Left ventricle myocardium inferior (tissue), 1 donor: ENCODE data around the gene PAPSS2. TPM values are rescaled to one million over a fixed set of nuclear protein-coding genes. Genes with fewer than 3 reads are reported as not detected.

Source experiments
- DNase-seq: peaks from one replicate; pipeline ENCODE4 v3.0.0-alpha.2; 2020
- H3K27ac ChIP-seq: fragments of 200-600 bp; replicated peaks from 2 replicates; pipeline ENCODE4 v1.8.0; 2021
- H3K27me3 ChIP-seq: fragments of 200-600 bp; 2 replicates; pipeline ENCODE4 v1.8.0; 2021; ENCODE audit warnings: low read depth
- H3K36me3 ChIP-seq: fragments of 200-600 bp; 2 replicates; pipeline ENCODE4 v1.8.0; 2021
- H3K4me1 ChIP-seq: fragments of 200-600 bp; 2 replicates; pipeline ENCODE4 v1.8.0; 2021
- H3K4me3 ChIP-seq: fragments of 200-600 bp; 2 replicates; pipeline ENCODE4 v1.8.0; 2021; ENCODE audit warnings: mild to moderate bottlenecking, moderate library complexity
- H3K9me3 ChIP-seq: fragments of 200-600 bp; replicated peaks from 2 replicates; pipeline ENCODE4 v1.8.0; 2021
- intact Hi-C: fragments of 100-400 bp; cut with micrococcal nuclease; formaldehyde crosslinking; loops from one replicate; pipeline ENCODE4 v1.11.0; 2022
- total RNA-seq: library from RNA; stranded (reverse); fragmentation: NEBNext Ultra II Directional; extraction: Animal tissue kit (Norgen Biotek cat#: 25700); gene quantifications from one replicate; pipeline ENCODE4 v1.2.1, GENCODE V29; 2021
- TF ChIP-seq, protein P1 (sequence below): fragments of 200-600 bp; IDR thresholded peaks from 2 replicates; pipeline ENCODE4 v1.8.0; 2021; ENCODE audit warnings: antibody characterized with exemption, mild to moderate bottlenecking, borderline replicate concordance
- donor health status: DM: no; HTN: yes; CAD: no; lungs with severe emphysema.

The PAPSS2 gene
- total RNA-seq, 1 donor from 2014 or later = 10.6 TPM

GRCh38 chr10:87652261-87652660, 7.4 kb upstream of the PAPSS2 start:
- H3K27me3 ChIP-seq = no peaks in the 10 kb centered on the region
- TF ChIP-seq, protein P1, sequence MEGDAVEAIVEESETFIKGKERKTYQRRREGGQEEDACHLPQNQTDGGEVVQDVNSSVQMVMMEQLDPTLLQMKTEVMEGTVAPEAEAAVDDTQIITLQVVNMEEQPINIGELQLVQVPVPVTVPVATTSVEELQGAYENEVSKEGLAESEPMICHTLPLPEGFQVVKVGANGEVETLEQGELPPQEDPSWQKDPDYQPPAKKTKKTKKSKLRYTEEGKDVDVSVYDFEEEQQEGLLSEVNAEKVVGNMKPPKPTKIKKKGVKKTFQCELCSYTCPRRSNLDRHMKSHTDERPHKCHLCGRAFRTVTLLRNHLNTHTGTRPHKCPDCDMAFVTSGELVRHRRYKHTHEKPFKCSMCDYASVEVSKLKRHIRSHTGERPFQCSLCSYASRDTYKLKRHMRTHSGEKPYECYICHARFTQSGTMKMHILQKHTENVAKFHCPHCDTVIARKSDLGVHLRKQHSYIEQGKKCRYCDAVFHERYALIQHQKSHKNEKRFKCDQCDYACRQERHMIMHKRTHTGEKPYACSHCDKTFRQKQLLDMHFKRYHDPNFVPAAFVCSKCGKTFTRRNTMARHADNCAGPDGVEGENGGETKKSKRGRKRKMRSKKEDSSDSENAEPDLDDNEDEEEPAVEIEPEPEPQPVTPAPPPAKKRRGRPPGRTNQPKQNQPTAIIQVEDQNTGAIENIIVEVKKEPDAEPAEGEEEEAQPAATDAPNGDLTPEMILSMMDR = no peak
- H3K27ac ChIP-seq = no peak overlapping the region
- intact Hi-C loops = loop anchor here (10.0 kb wide), 1 partner anchor 117 kb away; no protein-coding TSS in a partner anchor
- H3K4me1 ChIP-seq = peaks cover 7% of the 10 kb centered on the region
- no peak for DNase-seq
- H3K36me3 ChIP-seq = no peaks in the 10 kb centered on the region
- H3K9me3 ChIP-seq = no peaks in the 10 kb centered on the region
- H3K4me3 ChIP-seq = no peak overlapping the region

- Histone ChIP-seq H3K9me3 (no peaks in the 10 kb centered on the region), H3K27ac (no peak overlapping the region), H3K27me3 (no peaks in the 10 kb centered on the region), H3K4me1 (peaks cover 11% of the 10 kb centered on the region), H3K4me3 (no peak overlapping the region), H3K36me3 (no peaks in the 10 kb centered on the region)
- TF ChIP-seq, protein P1 = no peak
- intact Hi-C loops = loop anchor here (10.0 kb wide), 1 partner anchor 119 kb away; no protein-coding TSS in a partner anchor
- DNase-seq = no peak
These were observed 5.5 kb upstream of the PAPSS2 start for GRCh38 chr10:87654212-87654611.

- no peaks in the 10 kb centered on the region for H3K36me3 ChIP-seq
- no peak for DNase-seq
- H3K27me3 ChIP-seq = no peaks in the 10 kb centered on the region
- intact Hi-C loops = loop anchor here (2.0 to 10.0 kb wide), 2 partner anchors 80 to 122 kb away; no protein-coding TSS in a partner anchor
- H3K4me3 ChIP-seq = no peak overlapping the region
- peaks cover 35% of the 10 kb centered on the region for H3K4me1 ChIP-seq
- TF ChIP-seq, protein P1 = peak; percentile 86
- H3K9me3 ChIP-seq = no peaks in the 10 kb centered on the region
- H3K27ac ChIP-seq = peak overlapping the region; percentile 60
These were observed 3.1 kb upstream of the PAPSS2 start for GRCh38 chr10:87656431-87657072.

GRCh38 chr10:87657371-87657770, 2.3 kb upstream of the PAPSS2 start:
- no peaks in the 10 kb centered on the region for H3K36me3 ChIP-seq
- no peak overlapping the region for H3K4me3 ChIP-seq
- H3K27me3 ChIP-seq = no peaks in the 10 kb centered on the region
- TF ChIP-seq, protein P1 = no peak
- no peaks in the 10 kb centered on the region for H3K9me3 ChIP-seq
- H3K4me1 ChIP-seq = peaks cover 39% of the 10 kb centered on the region
- H3K27ac ChIP-seq = peak overlapping the region; percentile 60
- intact Hi-C loops = loop anchor here (2.0 to 10.0 kb wide), 2 partner anchors 79 to 123 kb away; no protein-coding TSS in a partner anchor
- no peak for DNase-seq

DNA sequence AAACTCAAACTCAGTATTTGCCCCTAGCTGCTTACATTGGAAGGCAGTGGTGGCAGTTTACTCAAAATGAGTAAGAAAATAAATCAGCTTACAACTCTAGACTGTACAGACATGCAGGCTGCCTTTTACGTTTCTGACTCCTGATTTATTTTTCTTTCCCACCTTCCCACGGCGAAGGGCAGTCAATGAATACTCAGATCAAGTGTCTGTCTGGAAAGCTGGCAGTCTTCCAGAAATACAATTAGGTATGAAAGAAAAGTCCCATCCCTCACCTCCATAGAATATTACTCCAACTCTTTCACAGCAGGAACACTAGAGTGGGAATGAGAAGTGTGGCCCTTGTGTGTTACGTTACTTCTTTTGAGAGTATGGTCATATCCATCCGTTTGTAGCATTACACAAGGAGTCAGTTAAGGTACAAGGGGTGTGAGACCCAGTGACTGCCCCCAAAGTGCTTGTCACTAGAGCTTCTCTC, 1.3 kb upstream of the PAPSS2 start:
- H3K27ac ChIP-seq = peak overlapping the region; percentile 80

More for the DNA sequence above, 1.3 kb upstream of the PAPSS2 start:
- TF ChIP-seq, protein P1 = no peak
- DNase-seq = no peak
- H3K27me3 ChIP-seq = no peaks in the 10 kb centered on the region
- peaks cover 39% of the 10 kb centered on the region for H3K4me1 ChIP-seq
- no peak overlapping the region for H3K4me3 ChIP-seq
- no peaks in the 10 kb centered on the region for H3K9me3 ChIP-seq
- no peaks in the 10 kb centered on the region for H3K36me3 ChIP-seq
- intact Hi-C loops = loop anchor here (10.0 kb wide), 1 partner anchor 124 kb away; no protein-coding TSS in a partner anchor
